ENCODE data around the gene RPN1. TPM values are rescaled to one million over a fixed set of nuclear protein-coding genes. Genes with fewer than 3 reads are reported as not detected.
"Not testable (repeated sequence)": the region's sequence is repeated elsewhere in the genome, so short reads cannot be mapped to it uniquely, and the experiment has no call there.

Gene RPN1
- total RNA-seq, 1 donor from 2014 or later, result 506 TPM

GRCh38 chr3:128587391-128587790 is 63.2 kb downstream of the RPN1 start:
- H3K4me3 ChIP-seq (ENCODE audit: low read depth, low read length), result no peak overlapping the region
- TF ChIP-seq, protein P1, sequence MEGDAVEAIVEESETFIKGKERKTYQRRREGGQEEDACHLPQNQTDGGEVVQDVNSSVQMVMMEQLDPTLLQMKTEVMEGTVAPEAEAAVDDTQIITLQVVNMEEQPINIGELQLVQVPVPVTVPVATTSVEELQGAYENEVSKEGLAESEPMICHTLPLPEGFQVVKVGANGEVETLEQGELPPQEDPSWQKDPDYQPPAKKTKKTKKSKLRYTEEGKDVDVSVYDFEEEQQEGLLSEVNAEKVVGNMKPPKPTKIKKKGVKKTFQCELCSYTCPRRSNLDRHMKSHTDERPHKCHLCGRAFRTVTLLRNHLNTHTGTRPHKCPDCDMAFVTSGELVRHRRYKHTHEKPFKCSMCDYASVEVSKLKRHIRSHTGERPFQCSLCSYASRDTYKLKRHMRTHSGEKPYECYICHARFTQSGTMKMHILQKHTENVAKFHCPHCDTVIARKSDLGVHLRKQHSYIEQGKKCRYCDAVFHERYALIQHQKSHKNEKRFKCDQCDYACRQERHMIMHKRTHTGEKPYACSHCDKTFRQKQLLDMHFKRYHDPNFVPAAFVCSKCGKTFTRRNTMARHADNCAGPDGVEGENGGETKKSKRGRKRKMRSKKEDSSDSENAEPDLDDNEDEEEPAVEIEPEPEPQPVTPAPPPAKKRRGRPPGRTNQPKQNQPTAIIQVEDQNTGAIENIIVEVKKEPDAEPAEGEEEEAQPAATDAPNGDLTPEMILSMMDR (IDR thresholded peaks at IDR 0.05; ENCODE audit: insufficient read depth, low read length, severe bottlenecking), result no peak
- FAIRE-seq, result peak; percentile 72
- H3K27me3 ChIP-seq (ENCODE audit: control insufficient read depth, insufficient read depth, low read length), result no peaks in the 10 kb centered on the region
- peak; percentile 20 for DNase-seq (ENCODE audit: low read depth)
- H3K36me3 ChIP-seq (ENCODE audit: control insufficient read depth, insufficient read depth, low read length), result no peaks in the 10 kb centered on the region

GRCh38 chr3:128586932-128587331 is 63.7 kb downstream of the RPN1 start:
- not testable (repeated sequence) for FAIRE-seq; H3K4me3 ChIP-seq (ENCODE audit: low read depth, low read length); H3K36me3 ChIP-seq (ENCODE audit: control insufficient read depth, insufficient read depth, low read length); DNase-seq (ENCODE audit: low read depth); H3K27me3 ChIP-seq (ENCODE audit: control insufficient read depth, insufficient read depth, low read length)

- H3K27me3 ChIP-seq (ENCODE audit: control insufficient read depth, insufficient read depth, low read length); FAIRE-seq; DNase-seq (ENCODE audit: low read depth); H3K36me3 ChIP-seq (ENCODE audit: control insufficient read depth, insufficient read depth, low read length); H3K4me3 ChIP-seq (ENCODE audit: low read depth, low read length): not testable (repeated sequence)
Observed at GRCh38 chr3:128586391-128586790, 64.2 kb downstream of the RPN1 start.

- FAIRE-seq, result no peak
- Histone ChIP-seq H3K36me3 (ENCODE audit: control insufficient read depth, insufficient read depth, low read length) (no peaks in the 10 kb centered on the region), H3K4me3 (ENCODE audit: low read depth, low read length) (no peak overlapping the region), H3K27me3 (ENCODE audit: control insufficient read depth, insufficient read depth, low read length) (no peaks in the 10 kb centered on the region)
- DNase-seq (ENCODE audit: low read depth), result peak; percentile 40
- TF ChIP-seq, protein P1 (IDR thresholded peaks at IDR 0.05; ENCODE audit: insufficient read depth, low read length, severe bottlenecking), result no peak
Observed at GRCh38 chr3:128585974-128586373, 64.6 kb downstream of the RPN1 start.

GRCh38 chr3:128585189-128585588 is 65.4 kb downstream of the RPN1 start:
- Histone ChIP-seq H3K4me3 (ENCODE audit: low read depth, low read length) (no peak overlapping the region), H3K36me3 (ENCODE audit: control insufficient read depth, insufficient read depth, low read length) (no peaks in the 10 kb centered on the region), H3K27me3 (ENCODE audit: control insufficient read depth, insufficient read depth, low read length) (no peaks in the 10 kb centered on the region)
- DNase-seq (ENCODE audit: low read depth), result no peak
- FAIRE-seq, result no peak
- TF ChIP-seq, protein P1 (IDR thresholded peaks at IDR 0.05; ENCODE audit: insufficient read depth, low read length, severe bottlenecking), result no peak

- H3K4me3 ChIP-seq (ENCODE audit: low read depth, low read length), result no peak overlapping the region
- no peaks in the 10 kb centered on the region for H3K27me3 ChIP-seq (ENCODE audit: control insufficient read depth, insufficient read depth, low read length)
- H3K36me3 ChIP-seq (ENCODE audit: control insufficient read depth, insufficient read depth, low read length), result no peaks in the 10 kb centered on the region
- DNase-seq (ENCODE audit: low read depth) (peak; percentile 56), FAIRE-seq (no peak)
- TF ChIP-seq, protein P1 (IDR thresholded peaks at IDR 0.05; ENCODE audit: insufficient read depth, low read length, severe bottlenecking), result peak; percentile 94
Observed at GRCh38 chr3:128584412-128585020, 66.1 kb downstream of the RPN1 start.

DNA sequence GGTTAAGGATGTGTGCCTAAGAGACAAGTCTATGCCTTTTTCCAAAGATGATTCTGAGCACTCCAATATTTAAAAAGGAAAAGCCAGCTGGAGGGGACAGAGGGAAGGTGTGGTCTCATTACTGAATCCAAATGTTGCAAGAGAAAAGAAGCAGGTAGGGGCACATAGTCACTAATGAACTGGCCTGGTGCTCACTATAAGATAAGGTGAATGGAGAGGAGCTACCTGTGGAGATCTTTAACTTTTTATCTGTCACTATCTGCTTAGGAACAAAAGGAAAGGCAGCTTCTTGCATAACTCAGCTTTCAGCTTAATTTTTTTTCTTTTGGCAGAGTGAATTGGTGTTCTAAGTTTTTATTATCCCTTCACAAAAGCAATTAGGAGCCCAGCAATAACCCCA is 69.1 kb downstream of the RPN1 start:
- TF ChIP-seq, protein P1 (IDR thresholded peaks at IDR 0.05; ENCODE audit: insufficient read depth, low read length, severe bottlenecking), result no peak
- H3K36me3 ChIP-seq (ENCODE audit: control insufficient read depth, insufficient read depth, low read length), result no peaks in the 10 kb centered on the region
- FAIRE-seq, result no peak

More for the DNA sequence above, 69.1 kb downstream of the RPN1 start:
- Histone ChIP-seq H3K27me3 (ENCODE audit: control insufficient read depth, insufficient read depth, low read length) (no peaks in the 10 kb centered on the region), H3K4me3 (ENCODE audit: low read depth, low read length) (no peak overlapping the region)
- DNase-seq (ENCODE audit: low read depth), result no peak
